T-helper 22 cell (primary cell): ENCODE measurements around the gene FAM216B.
"Not testable (repeated sequence)": the region's sequence is repeated elsewhere in the genome, so short reads cannot be mapped to it uniquely, and the experiment has no call there.

ENCODE experiments used
- DNase-seq: peaks from one replicate; pipeline ENCODE4 v3.0.0-alpha.2; 2020; ENCODE audit warnings: low read depth

The FAM216B gene

DNA sequence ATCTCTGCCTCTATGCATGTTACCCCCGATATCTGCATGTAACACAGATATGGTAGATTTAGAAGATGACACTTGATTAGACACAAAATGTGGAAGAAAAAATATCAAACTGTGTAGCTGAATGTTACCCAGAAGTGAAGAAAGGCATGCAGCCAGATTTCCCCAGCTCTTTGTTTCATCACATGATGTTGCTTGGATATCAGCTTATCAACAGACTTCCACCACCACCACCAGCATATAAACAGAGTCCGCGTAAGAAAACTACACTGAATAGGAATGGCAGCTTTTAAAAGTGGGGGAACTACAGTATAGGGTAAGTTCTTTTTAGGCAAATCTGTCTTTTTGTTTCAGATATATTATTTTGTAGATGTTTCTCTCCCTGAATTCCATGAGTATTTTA, at the start of gene FAM216B:
TSS of gene FAM216B (plus strand) at position 233 of the 400 bp plus-strand sequence. CDS start 2,484 bp downstream, outside the sequence.
- no peak for DNase-seq

DNA sequence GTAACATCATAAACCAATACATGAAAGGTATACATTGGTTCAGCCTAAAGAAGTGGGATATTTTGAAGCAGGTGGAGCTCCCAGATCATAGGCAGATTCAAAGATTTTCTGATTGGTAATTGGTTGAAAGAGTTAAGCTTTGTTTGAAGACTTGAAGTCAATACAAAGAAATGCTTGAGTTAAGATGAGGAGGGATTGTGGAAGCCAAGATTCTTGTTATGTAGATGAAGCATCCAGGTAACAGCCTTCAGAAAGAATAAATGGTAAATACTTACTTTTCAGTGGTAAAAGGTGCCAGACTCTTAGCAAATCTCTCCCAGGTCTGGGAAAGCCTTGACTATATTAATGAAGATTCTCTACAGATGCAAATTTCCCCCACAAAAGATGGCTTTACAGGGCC, 49.3 kb upstream of the FAM216B start:
- DNase-seq, result no peak

DNA sequence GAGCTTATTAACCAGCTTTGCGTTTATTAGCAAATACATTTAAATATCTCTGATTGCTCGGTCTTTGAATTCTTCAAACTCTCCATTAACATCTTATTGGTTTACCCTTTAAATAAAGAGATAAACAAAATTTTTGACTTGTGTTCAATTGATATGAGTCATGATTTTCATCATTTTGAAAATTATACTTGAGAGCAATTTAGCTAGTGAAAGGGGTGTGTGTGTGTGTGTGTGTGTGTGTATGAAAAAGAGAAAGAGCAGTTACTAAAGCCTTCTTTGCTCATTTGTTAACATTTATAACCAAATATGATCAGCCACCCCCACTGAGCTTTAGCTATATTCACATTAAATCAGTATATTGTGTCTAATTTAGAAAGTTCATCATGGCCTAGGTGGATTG, 48.3 kb upstream of the FAM216B start:
- no peak for DNase-seq

DNA sequence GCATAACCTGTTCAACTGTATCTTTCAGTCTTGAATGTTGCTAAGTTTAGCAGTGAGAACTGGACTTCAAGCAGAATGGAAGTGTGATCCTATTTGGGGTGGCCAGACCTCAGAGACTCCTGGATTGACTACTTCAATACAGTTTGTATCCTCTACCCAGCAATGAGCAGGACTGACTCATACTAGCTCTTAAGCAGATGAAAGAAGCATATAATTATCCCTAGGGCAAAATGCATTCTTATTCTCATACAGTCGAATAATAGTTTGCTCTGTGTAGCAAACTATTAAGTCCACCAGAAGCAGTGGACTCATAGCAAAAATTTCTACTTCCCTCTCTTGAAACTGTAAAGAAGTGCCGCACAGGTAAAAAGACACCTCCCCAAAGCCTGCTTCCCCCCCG, 46.4 kb upstream of the FAM216B start:
- no peak for DNase-seq

DNA sequence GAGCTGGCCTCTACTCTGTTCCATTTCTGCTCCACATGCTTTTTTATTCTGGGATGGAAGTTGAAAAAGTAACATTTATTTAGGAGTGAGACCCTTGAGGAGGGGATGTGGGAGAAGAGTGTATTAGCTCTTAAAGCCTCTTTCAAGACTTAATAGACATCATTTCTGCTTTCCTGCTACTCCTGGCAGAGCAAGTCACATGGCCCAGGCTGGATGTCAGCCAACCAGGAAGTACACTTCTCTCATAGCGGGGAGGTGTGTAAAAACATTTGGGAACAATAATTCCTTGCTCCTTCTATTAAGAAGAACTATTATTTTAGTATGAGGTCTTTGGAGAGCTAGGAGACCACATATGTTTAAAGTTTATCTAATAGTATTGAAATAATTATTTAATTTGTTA, 40.6 kb upstream of the FAM216B start:
- no peak for DNase-seq

DNA sequence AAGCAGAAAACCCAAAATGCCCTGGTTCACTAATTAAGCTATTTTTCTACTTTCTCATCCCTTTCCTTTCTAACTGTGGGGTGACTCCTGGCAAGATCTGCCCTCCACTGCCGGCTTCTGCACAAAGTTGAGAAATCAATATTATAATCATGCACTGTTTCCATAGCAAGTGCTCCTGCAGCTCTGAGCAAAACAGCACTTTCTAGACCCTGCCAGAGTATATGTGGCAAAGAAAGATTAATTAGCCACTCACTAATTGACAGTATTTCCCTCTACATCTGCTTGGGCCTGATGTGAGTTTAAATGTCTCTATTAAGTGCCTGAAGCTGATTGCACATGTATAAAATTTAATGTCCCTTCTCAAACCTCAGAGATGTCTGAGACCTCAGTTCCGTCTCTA, 39.5 kb upstream of the FAM216B start:
- DNase-seq, result no peak

DNA sequence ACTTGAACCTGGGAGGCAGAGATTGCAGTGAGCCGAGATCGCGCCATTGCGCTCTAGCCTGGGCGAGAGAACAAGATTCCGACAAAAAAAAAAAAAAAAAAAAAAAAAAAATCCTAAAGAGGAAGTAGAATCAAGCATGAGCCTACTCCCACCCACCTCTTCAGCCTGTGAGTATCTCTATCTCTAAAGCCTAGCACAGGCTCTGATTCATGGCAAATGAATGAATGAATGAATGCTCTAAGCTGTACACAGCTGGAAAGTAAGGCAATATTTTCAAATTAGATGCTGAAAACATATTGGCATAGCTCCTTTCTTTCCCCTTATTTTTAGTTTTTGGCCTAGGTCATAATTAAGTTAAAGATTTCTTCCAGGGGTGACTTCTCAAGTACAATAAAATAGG, 35.7 kb upstream of the FAM216B start:
- no peak for DNase-seq

DNA sequence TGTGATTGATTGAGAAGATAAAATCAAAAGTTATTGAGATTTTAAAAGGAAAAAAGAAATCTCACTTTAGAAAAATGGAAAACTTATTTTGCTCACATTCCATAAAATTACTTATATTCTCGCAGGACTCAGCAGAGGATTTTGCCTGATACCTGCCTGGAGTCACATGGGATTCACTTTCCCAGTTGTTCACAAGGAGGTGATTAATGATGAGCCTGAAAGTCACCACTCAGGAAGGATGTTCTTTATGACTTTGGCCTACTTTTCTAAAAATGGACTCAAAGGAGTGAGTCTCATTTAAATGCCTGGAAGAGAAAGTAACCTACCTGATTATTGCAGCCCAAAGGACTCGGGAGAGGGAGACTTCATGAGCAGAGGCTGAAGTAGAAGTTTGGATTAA, 34.5 kb upstream of the FAM216B start:
- DNase-seq, result no peak

DNA sequence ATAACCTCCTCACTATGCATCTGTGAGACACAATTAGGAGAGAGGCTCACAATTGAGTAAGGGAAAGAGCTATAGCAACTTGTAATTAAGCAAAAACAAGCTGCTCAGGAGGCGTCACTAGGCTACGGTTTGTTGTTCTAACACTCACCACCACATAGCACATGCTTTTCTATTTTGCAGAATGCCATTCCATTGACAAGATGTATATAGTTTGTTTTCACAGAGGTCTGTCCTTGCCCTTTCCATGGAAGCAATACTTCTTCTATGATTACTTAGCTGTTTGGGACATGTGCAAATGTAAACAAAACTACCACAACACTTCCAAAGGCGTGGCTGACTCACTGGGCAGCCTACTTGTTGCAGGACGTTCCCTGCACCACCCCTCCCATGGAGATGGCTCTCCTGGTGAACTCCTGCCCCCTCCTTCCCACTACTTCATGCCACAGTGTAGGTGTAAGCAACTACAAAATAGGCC, 33.9 kb upstream of the FAM216B start:
- no peak for DNase-seq

DNA sequence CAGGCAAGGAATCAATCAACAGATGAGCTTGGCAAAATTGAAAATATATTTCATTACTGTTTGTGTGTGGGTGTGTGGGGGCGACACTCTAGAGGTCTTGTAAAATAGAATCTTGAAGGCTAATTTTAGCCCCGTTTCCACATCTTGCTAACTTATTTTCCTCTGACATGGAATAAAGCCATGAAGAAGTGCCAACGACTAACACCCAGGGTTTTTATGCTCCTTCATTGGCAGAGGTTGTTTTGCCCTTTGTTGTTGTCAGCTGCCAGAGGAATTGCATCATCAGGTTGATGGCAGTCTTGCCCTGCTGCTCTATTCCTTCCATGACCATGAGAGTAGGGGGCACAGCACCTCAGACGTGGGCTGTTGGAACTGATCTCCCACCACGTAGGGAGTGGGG, 30.6 kb upstream of the FAM216B start:
- no peak for DNase-seq

DNA sequence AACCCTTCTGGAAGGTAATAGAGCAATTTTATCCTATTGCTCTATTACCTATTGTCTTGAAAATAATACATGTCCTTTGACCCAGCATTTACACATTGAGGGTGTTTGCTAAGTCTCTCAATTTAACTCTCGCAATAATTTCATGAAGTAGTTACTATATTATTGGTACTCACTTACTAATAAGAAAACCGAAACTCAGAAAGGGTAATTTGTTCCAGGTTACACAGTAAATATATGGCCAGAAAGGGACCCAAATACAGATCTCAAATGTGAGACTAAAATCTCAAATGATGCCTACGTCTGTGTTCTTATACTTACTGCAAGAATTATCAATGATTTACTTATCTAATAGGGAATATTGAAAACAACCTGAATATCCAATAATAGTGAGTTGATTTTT, 29.7 kb upstream of the FAM216B start:
- DNase-seq, result no peak

DNA sequence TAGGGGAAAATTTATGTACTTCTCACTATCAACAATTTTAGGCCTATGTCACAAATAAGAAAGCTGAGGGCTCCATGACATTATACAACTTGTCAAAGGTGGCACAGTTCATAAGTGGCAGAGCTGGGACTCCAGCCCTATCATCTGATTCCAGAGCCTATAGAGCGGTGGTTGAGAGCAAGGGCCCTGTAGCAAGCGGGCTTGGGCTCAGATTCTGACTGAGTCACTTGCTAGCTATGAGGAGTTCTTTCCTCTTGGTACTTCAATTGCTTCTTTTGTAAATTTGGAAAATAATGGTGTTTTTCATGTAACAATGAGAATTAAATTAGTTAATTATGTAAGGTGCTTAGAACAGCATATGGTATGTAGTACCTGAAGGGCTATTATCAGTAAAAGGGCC, 28.7 kb upstream of the FAM216B start:
- DNase-seq, result no peak

DNA sequence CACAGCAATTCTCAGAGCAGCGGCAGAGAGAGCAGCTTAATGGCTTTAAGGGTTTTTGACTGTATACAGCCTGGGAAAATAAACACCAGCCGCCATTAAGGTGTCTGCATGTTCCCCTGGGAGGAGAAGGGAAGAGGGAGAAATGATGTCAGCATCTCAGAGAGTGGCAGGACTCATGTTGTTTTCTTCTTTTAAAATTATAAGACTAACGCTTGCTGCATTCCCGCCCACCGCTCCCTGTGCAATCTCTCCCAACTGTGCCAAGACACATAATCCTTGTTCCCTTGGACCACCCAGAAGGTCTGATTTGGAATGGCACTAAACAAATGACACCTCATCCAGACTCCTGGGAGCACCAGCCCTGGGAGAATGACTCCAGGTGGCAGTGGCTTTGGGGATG, 27.7 kb upstream of the FAM216B start:
- DNase-seq, result no peak

DNA sequence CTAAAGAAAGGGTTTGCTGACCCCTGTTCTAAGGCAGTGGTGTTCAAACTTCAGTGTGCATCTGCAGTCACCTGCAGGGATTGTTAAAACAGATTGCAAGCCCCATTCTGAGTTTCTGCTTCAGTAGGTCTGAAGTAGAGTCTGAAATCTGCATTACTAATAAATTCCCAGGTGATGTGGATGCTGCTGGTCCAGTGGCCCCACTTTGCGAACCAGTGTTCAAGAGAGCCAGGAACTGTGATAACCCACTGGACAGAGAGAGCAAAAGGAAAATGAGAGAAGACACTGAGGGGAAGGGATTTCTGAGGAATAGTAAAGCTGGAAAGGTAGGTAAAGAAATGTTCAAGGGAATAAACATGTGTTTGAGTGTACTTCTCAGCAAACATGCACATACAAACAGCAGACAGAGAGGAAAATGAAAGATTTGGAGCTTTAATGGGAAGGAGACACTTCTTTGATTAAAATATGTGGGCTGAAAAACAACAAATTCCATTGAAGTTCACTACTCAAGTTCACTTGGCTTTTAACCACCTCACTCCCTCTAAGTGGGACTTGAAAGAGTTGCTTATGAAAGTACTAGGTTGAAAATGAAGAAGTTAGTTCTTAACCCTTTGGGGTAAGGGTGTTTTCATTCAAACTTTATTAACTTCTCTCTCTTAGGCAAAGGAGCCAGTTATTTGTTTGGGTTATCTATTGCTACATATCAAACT, 26.4 kb upstream of the FAM216B start:
- no peak for DNase-seq

DNA sequence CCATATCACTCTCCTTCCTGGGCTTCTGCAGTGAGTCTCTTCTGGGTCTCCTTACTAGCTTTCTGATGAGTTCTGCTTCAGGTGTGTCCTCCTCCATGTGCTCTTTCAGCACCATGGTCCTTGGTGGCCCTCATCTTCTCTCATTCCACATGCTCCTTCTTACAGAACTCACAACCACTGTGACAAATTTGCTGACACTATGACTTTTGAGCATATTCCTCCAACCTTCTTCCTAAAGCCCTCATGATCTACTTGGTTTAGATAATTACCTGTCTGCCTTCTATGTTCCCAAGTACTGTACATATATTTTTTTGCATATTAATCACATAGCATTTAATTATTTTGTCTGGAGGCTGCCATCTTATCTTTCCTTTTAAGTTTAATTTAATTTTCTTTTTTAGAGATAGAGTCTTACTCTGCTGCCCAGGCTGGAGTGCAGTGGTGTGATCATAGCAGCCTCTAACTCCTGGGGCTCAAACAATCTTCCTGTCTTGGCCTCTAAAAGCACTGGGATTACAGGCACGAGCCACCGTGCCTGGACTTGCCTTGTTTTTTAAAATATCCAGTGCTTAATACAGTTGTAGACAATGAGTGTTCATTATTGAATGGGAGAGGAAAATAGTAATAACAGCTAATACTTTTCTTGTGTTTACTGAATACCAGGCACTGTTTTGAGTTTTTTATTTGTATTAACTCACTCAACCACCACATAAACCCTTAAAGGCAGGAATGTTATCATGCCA, 23.5 kb upstream of the FAM216B start:
- no peak for DNase-seq

DNA sequence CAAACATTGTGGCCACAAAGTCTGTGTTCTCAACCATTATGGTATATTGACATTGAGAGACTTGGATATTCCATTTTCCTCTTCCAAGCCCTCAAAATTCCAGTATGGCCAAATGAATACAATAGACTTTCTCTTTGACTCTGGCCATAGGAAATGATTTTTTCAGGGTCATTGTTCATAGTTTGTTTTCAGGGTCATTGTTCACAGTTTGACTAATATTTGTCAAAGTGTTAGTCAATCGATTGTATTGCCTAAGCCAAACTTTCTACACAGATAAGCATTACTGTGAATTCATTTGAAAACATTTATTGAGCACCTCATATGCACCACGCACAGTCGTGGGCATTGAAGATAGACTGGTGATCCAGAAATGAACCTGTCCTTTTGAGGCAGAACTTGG, 22.9 kb upstream of the FAM216B start:
- no peak for DNase-seq

DNA sequence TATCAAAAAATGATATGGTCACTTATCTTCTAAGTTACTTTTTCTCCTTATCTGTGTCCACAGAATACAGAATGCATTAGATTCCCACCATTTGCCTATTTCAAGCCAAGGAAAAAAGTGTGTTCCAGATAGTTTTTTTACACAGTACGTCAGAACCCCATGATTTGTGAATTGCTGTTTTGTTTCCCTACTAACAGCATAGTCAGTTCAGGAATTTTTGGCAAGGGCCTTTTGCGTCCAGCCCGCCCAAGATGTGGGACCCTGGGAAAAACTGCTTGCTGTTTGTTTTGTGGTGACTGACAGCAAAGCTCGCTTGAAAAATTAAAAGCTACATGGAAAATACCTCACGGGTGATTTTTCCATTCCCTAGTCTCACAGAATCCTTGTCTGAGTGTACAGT, 20.4 kb upstream of the FAM216B start:
- no peak for DNase-seq

DNA sequence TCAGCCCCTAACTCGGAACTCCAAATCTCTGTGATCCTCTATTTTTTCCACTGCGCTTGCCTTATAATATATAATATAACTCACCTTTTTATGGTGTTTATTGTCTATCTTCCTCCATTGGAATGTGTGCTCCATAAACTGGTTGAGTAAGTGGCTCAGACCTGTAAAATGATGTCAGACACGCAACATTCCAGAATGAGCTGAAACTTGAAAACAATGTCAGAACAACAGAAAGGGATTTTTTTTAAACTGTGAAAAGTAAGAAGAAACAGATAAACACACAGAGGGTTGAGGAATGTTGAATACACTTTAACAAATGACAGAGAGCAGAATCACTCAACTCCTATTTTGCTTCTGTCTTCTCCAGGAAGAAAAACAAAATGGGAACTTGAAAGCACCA, 19.1 kb upstream of the FAM216B start:
- no peak for DNase-seq

DNA sequence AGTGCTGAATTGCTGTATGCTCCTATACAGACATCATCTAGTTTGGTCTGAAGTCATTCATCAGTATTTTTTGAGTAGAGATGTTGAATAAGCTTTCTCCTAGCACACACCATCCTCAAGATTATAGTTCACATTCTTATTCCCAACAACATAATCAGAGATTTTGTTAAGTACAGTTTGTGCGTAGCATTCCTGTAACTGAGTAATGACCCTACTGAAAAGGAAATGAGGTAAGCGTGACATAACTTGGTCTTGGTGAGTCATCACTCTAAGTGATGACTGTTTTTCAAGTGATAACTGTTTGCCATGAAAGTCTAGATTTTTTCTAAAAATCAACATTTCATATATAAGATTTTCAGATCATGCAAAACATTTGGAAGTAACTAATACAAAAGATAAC, 18.5 kb upstream of the FAM216B start:
- no peak for DNase-seq

DNA sequence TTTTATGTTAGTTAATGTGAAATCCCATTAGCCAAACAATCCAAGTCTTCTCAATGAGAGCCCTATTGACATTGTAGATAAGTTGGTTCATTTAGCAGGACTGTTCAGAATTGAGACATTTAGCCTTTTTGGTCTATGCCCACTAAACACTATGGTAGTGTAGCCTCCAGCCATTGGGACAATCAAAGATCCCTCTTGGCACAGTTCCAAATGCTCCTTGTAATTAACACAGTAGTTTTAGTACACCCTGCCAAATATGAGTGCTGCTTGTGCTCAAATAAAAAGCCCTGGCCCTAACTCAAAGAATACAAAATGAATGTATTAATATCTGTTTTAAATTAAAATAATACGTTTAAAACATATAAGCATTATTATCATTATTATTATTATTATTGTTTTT, 15.4 kb upstream of the FAM216B start:
- no peak for DNase-seq

DNA sequence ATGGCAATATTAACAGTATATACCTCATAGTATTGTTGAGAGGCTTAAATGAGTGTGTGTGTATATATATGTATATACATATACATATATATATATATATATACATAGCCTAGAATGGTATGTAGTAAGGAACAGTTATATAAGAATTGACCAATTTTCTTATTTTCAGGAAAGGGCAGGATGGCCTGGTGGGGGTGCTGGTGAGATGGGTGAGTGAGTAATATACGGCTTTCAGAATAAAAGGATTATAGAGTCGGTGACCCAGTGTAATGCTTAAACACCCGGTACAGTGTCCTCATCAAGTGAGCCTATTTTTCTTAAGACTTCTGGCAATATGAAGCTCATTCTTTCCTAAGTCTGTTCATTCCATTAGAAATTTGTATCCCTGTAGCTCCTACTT, 11.7 kb upstream of the FAM216B start:
- DNase-seq, result no peak

DNA sequence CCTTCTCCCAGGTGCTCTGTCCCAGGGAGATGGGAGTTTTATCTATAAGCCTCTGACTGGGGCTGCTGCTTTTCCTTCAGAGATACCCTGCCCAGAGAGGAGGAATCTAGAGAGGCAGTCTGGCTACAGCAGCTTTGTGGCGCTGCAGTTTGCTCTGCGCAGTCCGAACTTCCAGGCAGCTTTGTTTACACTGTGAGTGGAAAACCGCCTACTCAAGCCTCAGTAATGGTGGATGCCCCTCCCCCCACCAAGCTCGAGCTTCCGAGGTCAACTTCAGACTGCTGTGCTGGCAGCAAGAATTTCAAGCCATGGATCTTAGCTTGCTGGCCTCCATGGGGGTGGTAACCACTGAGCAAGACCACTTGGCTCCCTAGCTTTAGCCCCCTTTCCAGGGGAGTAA, 4.8 kb upstream of the FAM216B start:
- not testable (repeated sequence) for DNase-seq

DNA sequence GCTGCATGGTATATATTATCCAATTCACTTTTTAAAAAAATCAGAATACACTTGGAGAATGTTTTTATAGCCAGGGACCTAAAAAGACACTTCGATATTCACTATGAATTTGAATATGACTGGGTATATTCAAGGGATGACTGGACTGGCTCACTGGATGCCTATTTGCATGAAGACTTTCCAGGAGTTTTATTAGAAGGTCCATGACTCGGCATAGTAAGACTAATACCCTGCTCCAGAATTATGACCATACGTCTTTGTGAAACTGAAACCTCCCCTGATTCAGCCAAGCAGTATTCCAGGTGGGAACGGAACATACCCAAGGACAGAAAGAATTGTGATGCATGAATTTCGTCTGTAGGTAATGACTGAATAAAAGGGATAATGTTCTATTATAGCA, 3.9 kb upstream of the FAM216B start:
- DNase-seq, result no peak

DNA sequence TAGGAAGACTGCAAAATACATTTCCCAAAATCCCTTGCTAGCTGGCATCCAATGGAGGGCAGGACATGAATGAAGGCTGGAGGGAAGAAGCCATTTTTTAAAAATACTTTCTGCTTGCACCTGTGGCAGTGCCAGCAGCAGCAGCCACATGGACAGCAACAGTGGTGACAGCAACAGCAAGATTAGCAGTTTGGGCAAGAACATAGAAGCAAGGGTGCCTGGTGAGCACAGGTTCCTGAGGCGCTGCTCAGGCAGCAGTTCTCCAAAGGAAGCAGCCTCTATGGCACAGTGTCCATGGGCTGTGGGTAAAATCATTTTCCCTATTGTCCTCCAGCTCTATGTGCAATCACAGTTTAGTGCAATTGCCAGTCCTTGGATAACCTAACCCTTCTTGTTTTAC, 1.3 kb upstream of the FAM216B start:
- no peak for DNase-seq
